H9 (cell line): ENCODE data around the gene ZBTB48. TPM values are rescaled to one million over a fixed set of nuclear protein-coding genes. Genes with fewer than 3 reads are reported as not detected.

Experiments used
- DNase-seq: peaks from one replicate; pipeline ENCODE4 v3.0.0-alpha.2; 2017
- H2AFZ ChIP-seq: one replicate; pipeline ENCODE4 v1.6.1; 2013; ENCODE audit warnings: mild to moderate bottlenecking, low read length, control low read depth, moderate library complexity
- H2AK5ac ChIP-seq: 2 replicates; pipeline ENCODE4 v1.6.1; 2013; ENCODE audit warnings: low read length, control low read depth, mixed read lengths; ENCODE audit not compliant: insufficient read length
- H2BK120ac ChIP-seq: one replicate; pipeline ENCODE4 v1.6.1; 2013; ENCODE audit warnings: low read depth, mild to moderate bottlenecking, low read length, control low read depth, inconsistent platforms; ENCODE audit not compliant: poor library complexity, severe bottlenecking
- H2BK12ac ChIP-seq: 2 replicates; pipeline ENCODE4 v1.6.1; 2013; ENCODE audit warnings: low read length, control low read depth, mixed read lengths, low read depth; ENCODE audit not compliant: insufficient read length
- H2BK15ac ChIP-seq: 2 replicates; pipeline ENCODE4 v1.6.1; 2013; ENCODE audit warnings: low read depth, low read length, control low read depth
- H2BK20ac ChIP-seq: one replicate; pipeline ENCODE4 v1.6.1; 2013; ENCODE audit warnings: low read depth, mild to moderate bottlenecking, low read length, control low read depth, inconsistent platforms; ENCODE audit not compliant: poor library complexity, severe bottlenecking
- H2BK5ac ChIP-seq: 2 replicates; pipeline ENCODE4 v1.6.1; 2013; ENCODE audit warnings: low read length, control low read depth, mixed read lengths; ENCODE audit not compliant: insufficient read length
- H3K14ac ChIP-seq: 2 replicates; pipeline ENCODE4 v1.6.1; 2013; ENCODE audit warnings: low read length, control low read depth; ENCODE audit not compliant: insufficient read depth
- H3K18ac ChIP-seq: 2 replicates; pipeline ENCODE4 v1.6.1; 2013; ENCODE audit warnings: low read depth, mild to moderate bottlenecking, mixed read lengths, low read length, control low read depth; ENCODE audit not compliant: insufficient read length
- H3K23ac ChIP-seq: 2 replicates; pipeline ENCODE4 v1.6.1; 2013; ENCODE audit warnings: low read length, control low read depth, mixed read lengths, low read depth; ENCODE audit not compliant: insufficient read length
- H3K23me2 ChIP-seq: 2 replicates; pipeline ENCODE4 v1.6.1; 2013; ENCODE audit warnings: low read depth, mild to moderate bottlenecking, mixed read lengths, low read length, control low read depth; ENCODE audit not compliant: insufficient read length, poor library complexity, severe bottlenecking
- H3K27ac ChIP-seq: 2 replicates; pipeline ENCODE4 v1.5.1; 2013; ENCODE audit warnings: low read length, control low read depth, mixed read lengths, low read depth; ENCODE audit not compliant: insufficient read length
- H3K27me3 ChIP-seq: 2 replicates; pipeline ENCODE4 v1.6.1; 2013; ENCODE audit warnings: low read length, control low read depth, inconsistent platforms; ENCODE audit not compliant: insufficient read depth
- H3K4ac ChIP-seq: 2 replicates; pipeline ENCODE4 v1.6.1; 2013; ENCODE audit warnings: low read depth, mild to moderate bottlenecking, control low read depth, inconsistent platforms, low read length, moderate library complexity
- H3K4me1 ChIP-seq: 2 replicates; pipeline ENCODE4 v1.6.1; 2013; ENCODE audit warnings: low read length, control low read depth, inconsistent platforms; ENCODE audit not compliant: insufficient read depth
- H3K4me2 ChIP-seq: 2 replicates; pipeline ENCODE4 v1.6.1; 2013; ENCODE audit warnings: low read length, control low read depth, mixed read lengths; ENCODE audit not compliant: insufficient read length, insufficient read depth
- H3K56ac ChIP-seq: 2 replicates; pipeline ENCODE4 v1.6.1; 2013; ENCODE audit warnings: low read depth, mild to moderate bottlenecking, mixed read lengths, low read length, control low read depth; ENCODE audit not compliant: insufficient read length
- H3K79me1 ChIP-seq: 2 replicates; pipeline ENCODE4 v1.6.1; 2013; ENCODE audit warnings: low read depth, mild to moderate bottlenecking, moderate library complexity, low read length, control low read depth, inconsistent platforms; ENCODE audit not compliant: insufficient read depth, poor library complexity, severe bottlenecking
- H3K79me2 ChIP-seq: 2 replicates; pipeline ENCODE4 v1.6.1; 2013; ENCODE audit warnings: low read length, control low read depth, inconsistent platforms; ENCODE audit not compliant: insufficient read depth
- H3K9ac ChIP-seq: 2 replicates; pipeline ENCODE4 v1.6.1; 2013; ENCODE audit warnings: low read length, control low read depth, mixed read lengths; ENCODE audit not compliant: insufficient read length; ENCODE audit errors: extremely low read depth
- H3K9me3 ChIP-seq: one replicate; pipeline ENCODE4 v1.6.1; 2013; ENCODE audit warnings: low read depth, low read length, inconsistent platforms; ENCODE audit not compliant: control insufficient read depth
- H3T11ph ChIP-seq: one replicate; pipeline ENCODE4 v1.6.1; 2013; ENCODE audit warnings: mild to moderate bottlenecking, low read length, control low read depth, inconsistent platforms
- H4K20me1 ChIP-seq: one replicate; pipeline ENCODE4 v1.6.1; 2013; ENCODE audit not compliant: control insufficient read depth, insufficient read length, insufficient read depth
- H4K5ac ChIP-seq: 2 replicates; pipeline ENCODE4 v1.6.1; 2013; ENCODE audit warnings: low read depth, mild to moderate bottlenecking, mixed read lengths, low read length, control low read depth; ENCODE audit not compliant: insufficient read length
- H4K8ac ChIP-seq: replicated peaks from 2 replicates; pipeline ENCODE4 v1.6.1; 2013; ENCODE audit warnings: low read length, control low read depth, mixed read lengths, low read depth; ENCODE audit not compliant: insufficient read length
- H4K91ac ChIP-seq: 2 replicates; pipeline ENCODE4 v1.6.1; 2013; ENCODE audit warnings: low read depth, mild to moderate bottlenecking, moderate library complexity, mixed read lengths, low read length, control low read depth; ENCODE audit not compliant: insufficient read length
- H3K27ac Mint-ChIP-seq, 3 experiments: 2 replicates in 2 of 3; 3 replicates in 1 of 3; pipeline ENCODE4 v1.8.0; 2020 to 2021; ENCODE audit warnings: mixed read lengths in 3 of 3, mild to moderate bottlenecking in 1 of 3, moderate library complexity in 1 of 3
- H3K27me3 Mint-ChIP-seq: 2 replicates; pipeline ENCODE4 v1.8.0; 2021; ENCODE audit warnings: low read depth, mild to moderate bottlenecking, moderate library complexity, mixed read lengths
- H3K36me3 Mint-ChIP-seq, 3 experiments: 2 replicates in 2 of 3; 3 replicates in 1 of 3; pipeline ENCODE4 v1.8.0; 2020 to 2021; ENCODE audit warnings: low read depth in 3 of 3, mixed read lengths in 3 of 3; ENCODE audit not compliant: insufficient read depth in 1 of 3
- H3K4me1 Mint-ChIP-seq, 2 experiments: 2 replicates each; pipeline ENCODE4 v1.8.0; 2020; ENCODE audit warnings: mixed read lengths in 2 of 2
- H3K4me3 Mint-ChIP-seq, 2 experiments: 2 replicates in 1 of 2; 3 replicates in 1 of 2; pipeline ENCODE4 v1.8.0; 2020 to 2021; ENCODE audit warnings: mild to moderate bottlenecking in 2 of 2, mixed read lengths in 2 of 2, moderate library complexity in 1 of 2
- H3K9me3 Mint-ChIP-seq, 2 experiments: 2 replicates in 1 of 2; 3 replicates in 1 of 2; pipeline ENCODE4 v1.8.0; 2020; ENCODE audit warnings: mild to moderate bottlenecking in 2 of 2, mixed read lengths in 2 of 2, moderate library complexity in 1 of 2
- CTCF ChIP-seq: fragments of 200-600 bp; sonication (generic); conservative IDR thresholded peaks from 3 replicates; pipeline ENCODE4 v1.8.0; 2021; ENCODE audit warnings: antibody characterized with exemption, mild to moderate bottlenecking
- WGBS: extraction: QIAGEN DNeasy Blood & Tissue Kit; methylation state at CpG from one replicate; pipeline ENCODE4 v1.1.7; 2013; ENCODE audit warnings: missing lambda C conversion rate, low lambda C conversion rate, mixed read lengths; ENCODE audit not compliant: insufficient read length; ENCODE audit errors: extremely low coverage; 5-methylcytosine and 5-hydroxymethylcytosine counted together
- total RNA-seq: library from RNA; stranded (reverse); gene quantifications from 2 replicates; pipeline ENCODE4 v1.2.1, GENCODE V29; 2021

Gene ZBTB48
- total RNA-seq, 1 experiment from 2014 or later: 33.2 TPM

DNA sequence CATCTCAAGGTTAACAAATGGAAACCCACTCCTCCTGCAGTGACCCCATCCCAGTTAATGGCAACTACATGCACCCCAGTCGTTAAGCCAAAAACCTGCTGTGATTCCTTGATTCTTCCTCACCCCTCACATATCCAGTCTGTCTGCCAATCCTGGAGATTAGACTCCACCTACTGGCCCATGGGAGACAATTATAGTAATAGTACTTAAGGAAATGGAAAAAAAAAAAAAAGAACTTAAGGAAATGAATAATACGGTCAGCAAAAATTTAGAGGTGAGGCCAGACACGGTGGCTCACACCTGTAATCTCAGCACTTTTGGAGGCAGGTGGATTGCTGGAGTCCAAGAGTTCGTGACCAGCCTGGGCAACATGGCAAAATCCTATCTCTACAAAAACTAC lies 32.5 kb upstream of the ZBTB48 start:
- Histone ChIP-seq H2BK120ac (no peak overlapping the region), H3K4me1 (no peaks in the 10 kb centered on the region), H3K23me2 (no peaks in the 10 kb centered on the region), H4K8ac (no peak overlapping the region), H3K27ac (no peak overlapping the region), H3K56ac (no peak overlapping the region), H3K79me1 (no peaks in the 10 kb centered on the region), H2AK5ac (no peak overlapping the region), H4K91ac (no peak overlapping the region), H3K27me3 (no peaks in the 10 kb centered on the region), H2AFZ (no peak overlapping the region), H3K9ac (no peak overlapping the region), H3K79me2 (no peaks in the 10 kb centered on the region; the same call in 1 of the 2 replicates), H4K5ac (no peak overlapping the region), H2BK15ac (no peak overlapping the region), H3K4ac (no peak overlapping the region), H4K20me1 (no peaks in the 10 kb centered on the region), H2BK20ac (no peak overlapping the region), H3K23ac (no peak overlapping the region), H3K9me3 (no peaks in the 10 kb centered on the region), H3K18ac (no peak overlapping the region), H3K4me2 (no peak overlapping the region), H3K14ac (no peak overlapping the region), H2BK12ac (no peak overlapping the region), H2BK5ac (no peak overlapping the region), H3T11ph (no peak overlapping the region)
- Mint-ChIP-seq H3K36me3 (peaks cover 43 to 76% (median 67%) of the 10 kb centered on the region in 3 experiments), H3K4me1 (no peaks in the 10 kb centered on the region), H3K27me3 (no peaks in the 10 kb centered on the region; the same call in 1 of the 2 replicates), H3K9me3 (no peaks in the 10 kb centered on the region), H3K27ac (no peak overlapping the region), H3K4me3 (no peak overlapping the region)
- no CpG with 5 or more reads among the region's 4 CpGs for WGBS
- no peak for DNase-seq
- TF ChIP-seq CTCF: no peak
